ENCODE measurements around the gene CCDC74A.
A peak's percentile ranks its signal among the peaks of the same experiment; 100 is the strongest.
"Not testable (repeated sequence)": the region's sequence is repeated elsewhere in the genome, so short reads cannot be mapped to it uniquely, and the experiment has no call there.

The CCDC74A gene

DNA sequence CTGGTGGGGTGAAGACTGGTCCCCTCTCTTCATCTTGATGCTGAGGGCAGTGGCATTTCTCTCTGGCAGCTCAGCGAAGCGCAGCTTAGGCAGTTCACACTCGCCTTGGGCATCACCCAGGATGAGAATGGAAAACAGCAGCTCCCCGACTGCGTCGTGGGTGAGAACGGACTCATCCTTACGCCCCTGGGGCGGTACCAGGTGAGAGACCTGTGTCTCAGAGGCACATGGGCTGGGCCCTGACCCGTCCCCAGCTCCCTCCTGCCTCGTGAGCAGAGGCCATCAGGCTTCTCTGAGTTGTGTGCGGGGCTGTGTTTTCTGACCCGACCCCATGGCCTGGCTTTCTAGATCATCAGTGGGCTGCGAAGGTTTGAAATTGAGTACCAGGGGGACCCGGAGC lies 8.2 kb upstream of the CCDC74A start:
- Histone ChIP-seq H3K9me3 (ENCODE audit: severe bottlenecking) (no peaks in the 10 kb centered on the region), H3K27ac (ENCODE audit: poor library complexity, severe bottlenecking) (no peak overlapping the region), H3K27me3 (ENCODE audit: insufficient read depth, poor library complexity, severe bottlenecking) (no peaks in the 10 kb centered on the region), H3K36me3 (ENCODE audit: low read depth) (no peaks in the 10 kb centered on the region), H3K4me3 (ENCODE audit: severe bottlenecking) (no peak overlapping the region), H3K4me1 (ENCODE audit: insufficient read depth, poor library complexity, severe bottlenecking) (no peaks in the 10 kb centered on the region)
- TF ChIP-seq, protein P1, sequence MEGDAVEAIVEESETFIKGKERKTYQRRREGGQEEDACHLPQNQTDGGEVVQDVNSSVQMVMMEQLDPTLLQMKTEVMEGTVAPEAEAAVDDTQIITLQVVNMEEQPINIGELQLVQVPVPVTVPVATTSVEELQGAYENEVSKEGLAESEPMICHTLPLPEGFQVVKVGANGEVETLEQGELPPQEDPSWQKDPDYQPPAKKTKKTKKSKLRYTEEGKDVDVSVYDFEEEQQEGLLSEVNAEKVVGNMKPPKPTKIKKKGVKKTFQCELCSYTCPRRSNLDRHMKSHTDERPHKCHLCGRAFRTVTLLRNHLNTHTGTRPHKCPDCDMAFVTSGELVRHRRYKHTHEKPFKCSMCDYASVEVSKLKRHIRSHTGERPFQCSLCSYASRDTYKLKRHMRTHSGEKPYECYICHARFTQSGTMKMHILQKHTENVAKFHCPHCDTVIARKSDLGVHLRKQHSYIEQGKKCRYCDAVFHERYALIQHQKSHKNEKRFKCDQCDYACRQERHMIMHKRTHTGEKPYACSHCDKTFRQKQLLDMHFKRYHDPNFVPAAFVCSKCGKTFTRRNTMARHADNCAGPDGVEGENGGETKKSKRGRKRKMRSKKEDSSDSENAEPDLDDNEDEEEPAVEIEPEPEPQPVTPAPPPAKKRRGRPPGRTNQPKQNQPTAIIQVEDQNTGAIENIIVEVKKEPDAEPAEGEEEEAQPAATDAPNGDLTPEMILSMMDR (IDR thresholded peaks at IDR 0.05; ENCODE audit: poor library complexity, severe bottlenecking) = no peak
- no peak for ATAC-seq (ENCODE audit: low read depth)
- DNase-seq (ENCODE audit: low spot score) = no peak

DNA sequence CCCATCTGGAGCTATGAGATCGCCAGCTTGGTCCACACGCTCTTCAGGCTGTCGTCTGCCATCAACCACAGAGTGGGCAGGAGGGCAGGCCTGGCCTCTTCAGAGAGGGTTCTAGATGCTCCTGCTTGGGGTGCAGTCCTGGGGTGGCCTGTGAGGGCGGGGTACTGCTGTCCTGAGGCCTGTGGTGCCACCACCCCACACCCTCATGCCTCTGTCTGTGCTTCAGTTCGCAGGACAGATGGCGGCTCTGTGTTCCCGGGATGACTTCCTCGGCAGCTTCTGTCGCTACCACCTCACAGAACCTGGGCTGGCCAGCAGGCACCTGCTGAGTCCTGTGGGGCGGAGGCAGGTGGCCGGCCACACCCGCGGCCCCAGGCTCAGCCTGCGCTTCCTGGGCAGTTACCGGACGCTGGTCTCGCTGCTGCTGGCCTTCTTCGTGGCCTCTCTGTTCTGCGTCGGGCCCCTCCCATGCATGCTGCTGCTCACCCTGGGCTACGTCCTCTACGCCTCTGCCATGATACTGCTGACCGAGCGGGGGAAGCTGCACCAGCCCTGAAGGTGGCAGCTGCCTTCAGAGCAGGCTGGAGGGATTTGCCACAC lies 7.7 kb upstream of the CCDC74A start:
- H3K27me3 ChIP-seq (ENCODE audit: insufficient read depth, poor library complexity, severe bottlenecking); DNase-seq (ENCODE audit: low spot score); H3K4me3 ChIP-seq (ENCODE audit: severe bottlenecking); H3K27ac ChIP-seq (ENCODE audit: poor library complexity, severe bottlenecking); ATAC-seq (ENCODE audit: low read depth); H3K36me3 ChIP-seq (ENCODE audit: low read depth); H3K9me3 ChIP-seq (ENCODE audit: severe bottlenecking); H3K4me1 ChIP-seq (ENCODE audit: insufficient read depth, poor library complexity, severe bottlenecking): not testable (repeated sequence)

DNA sequence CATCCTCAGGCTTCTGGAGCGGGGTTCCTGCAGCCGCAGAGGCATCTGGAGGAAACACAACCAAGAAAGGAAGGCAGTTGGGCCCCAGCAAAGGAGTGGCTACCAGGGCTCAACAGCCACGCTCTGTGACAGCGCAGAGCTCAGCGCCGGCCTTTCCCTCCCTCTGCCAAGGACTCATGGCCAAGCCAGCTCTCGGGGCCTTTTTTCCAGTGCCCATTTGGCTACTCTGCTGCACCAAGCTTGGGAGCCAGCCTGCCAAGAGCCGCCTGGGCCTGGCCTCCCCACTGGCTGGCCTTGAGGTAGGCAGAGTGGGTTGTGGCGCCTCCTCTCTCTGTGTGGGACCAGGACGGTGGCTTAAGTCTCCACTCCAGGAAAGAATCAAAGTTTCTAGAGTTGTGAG lies 7.2 kb upstream of the CCDC74A start:
- H3K9me3 ChIP-seq (ENCODE audit: severe bottlenecking) = no peaks in the 10 kb centered on the region
- DNase-seq (ENCODE audit: low spot score) (no peak), ATAC-seq (ENCODE audit: low read depth) (no peak)
- no peaks in the 10 kb centered on the region for H3K36me3 ChIP-seq (ENCODE audit: low read depth)
- no peaks in the 10 kb centered on the region for H3K4me1 ChIP-seq (ENCODE audit: insufficient read depth, poor library complexity, severe bottlenecking)
- H3K27ac ChIP-seq (ENCODE audit: poor library complexity, severe bottlenecking) = no peak overlapping the region
- no peak overlapping the region for H3K4me3 ChIP-seq (ENCODE audit: severe bottlenecking)
- TF ChIP-seq, protein P1 (IDR thresholded peaks at IDR 0.05; ENCODE audit: poor library complexity, severe bottlenecking) = no peak
- no peaks in the 10 kb centered on the region for H3K27me3 ChIP-seq (ENCODE audit: insufficient read depth, poor library complexity, severe bottlenecking)

DNA sequence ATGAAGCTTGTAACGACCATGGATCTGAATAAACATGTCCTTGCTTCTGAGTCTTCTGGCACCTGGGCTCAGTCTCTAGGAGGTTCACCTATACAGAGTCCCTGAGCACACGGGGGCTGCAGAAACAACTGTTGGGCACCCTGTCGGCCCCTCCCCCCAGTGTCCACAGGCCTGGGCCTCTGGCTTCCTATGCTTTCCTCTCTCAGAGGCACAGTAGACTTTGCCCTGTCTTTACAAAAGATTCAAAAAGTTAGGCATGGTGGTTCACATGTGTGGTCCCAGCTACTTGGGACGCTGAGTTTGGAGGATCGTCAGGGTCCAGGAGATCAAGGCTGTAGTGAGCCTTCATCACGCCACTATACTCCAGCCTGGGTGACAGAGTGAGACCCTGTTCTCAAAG lies 6.2 kb upstream of the CCDC74A start:
- not testable (repeated sequence) for DNase-seq (ENCODE audit: low spot score); H3K9me3 ChIP-seq (ENCODE audit: severe bottlenecking); H3K36me3 ChIP-seq (ENCODE audit: low read depth); H3K27ac ChIP-seq (ENCODE audit: poor library complexity, severe bottlenecking); ATAC-seq (ENCODE audit: low read depth); H3K4me1 ChIP-seq (ENCODE audit: insufficient read depth, poor library complexity, severe bottlenecking); H3K4me3 ChIP-seq (ENCODE audit: severe bottlenecking); H3K27me3 ChIP-seq (ENCODE audit: insufficient read depth, poor library complexity, severe bottlenecking)

DNA sequence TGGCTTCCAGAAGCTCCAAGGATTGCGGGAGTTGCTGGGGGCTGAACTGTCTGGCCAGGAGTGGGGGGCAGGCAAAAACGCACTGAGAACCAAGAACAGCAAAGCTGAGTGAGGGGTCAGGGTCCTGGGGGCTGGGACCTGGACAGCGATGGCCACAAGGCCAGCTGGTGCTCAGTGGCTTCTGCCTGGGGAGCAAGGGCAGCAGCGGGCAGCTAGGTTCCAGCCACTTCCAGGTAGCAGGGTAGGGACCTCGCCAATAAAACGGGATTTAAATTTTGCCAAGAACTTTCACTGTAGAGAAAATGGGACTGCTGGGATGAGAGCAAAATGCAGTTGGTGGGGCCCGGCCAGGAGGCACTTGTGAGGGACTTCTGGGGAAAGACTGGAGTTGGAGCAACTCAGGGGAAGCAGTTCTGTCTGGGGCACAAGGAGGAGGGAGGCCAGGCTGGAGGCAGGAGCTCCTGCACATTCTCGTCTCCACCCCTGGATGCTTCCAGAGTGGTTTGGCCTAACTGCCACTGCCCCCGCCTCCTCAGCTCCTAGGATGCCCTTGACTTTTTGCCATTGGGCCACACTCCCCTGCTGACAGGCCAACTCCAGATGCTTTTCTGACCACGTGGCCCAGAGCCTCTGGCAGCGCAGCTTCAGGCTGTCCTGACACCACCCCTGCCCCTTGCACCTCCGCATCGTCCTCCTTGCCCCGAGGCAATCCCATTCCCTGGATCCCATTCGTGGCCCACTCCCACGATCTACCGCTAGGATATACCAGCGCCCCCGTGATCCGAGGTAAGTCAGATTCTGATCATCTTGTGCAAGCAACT lies 5.5 kb upstream of the CCDC74A start:
- TF ChIP-seq, protein P1 (IDR thresholded peaks at IDR 0.05; ENCODE audit: poor library complexity, severe bottlenecking) = no peak
- no peaks in the 10 kb centered on the region for H3K4me1 ChIP-seq (ENCODE audit: insufficient read depth, poor library complexity, severe bottlenecking)
- ATAC-seq (ENCODE audit: low read depth) (0 out of 3 replicates have a peak, but pooled peaks have one; percentile 12), DNase-seq (ENCODE audit: low spot score) (no peak)
- H3K9me3 ChIP-seq (ENCODE audit: severe bottlenecking) = no peaks in the 10 kb centered on the region
- H3K27me3 ChIP-seq (ENCODE audit: insufficient read depth, poor library complexity, severe bottlenecking) = no peaks in the 10 kb centered on the region
- H3K27ac ChIP-seq (ENCODE audit: poor library complexity, severe bottlenecking) = no peak overlapping the region
- no peak overlapping the region for H3K4me3 ChIP-seq (ENCODE audit: severe bottlenecking)
- H3K36me3 ChIP-seq (ENCODE audit: low read depth) = no peaks in the 10 kb centered on the region

DNA sequence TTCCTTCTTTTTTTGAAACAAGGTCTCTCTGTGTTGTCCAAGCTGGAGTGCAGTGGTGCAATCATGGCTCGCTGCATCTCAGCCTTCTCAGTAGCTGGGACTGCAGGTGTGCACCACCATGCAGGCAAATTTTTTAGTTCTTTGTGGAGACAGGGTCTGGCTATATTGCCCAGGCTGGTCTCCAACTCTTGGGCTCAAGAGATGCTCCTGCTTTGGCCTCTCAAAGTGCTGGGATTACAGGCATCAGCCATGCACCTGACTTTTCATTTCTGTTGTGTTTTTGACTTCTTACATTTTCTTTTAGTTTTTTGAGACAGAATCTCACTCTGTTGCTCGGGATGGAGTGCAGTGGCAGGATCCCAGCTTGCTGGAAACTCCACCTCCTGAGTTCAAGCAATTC lies 2.4 kb upstream of the CCDC74A start:
- not testable (repeated sequence) for H3K27me3 ChIP-seq (ENCODE audit: insufficient read depth, poor library complexity, severe bottlenecking); H3K27ac ChIP-seq (ENCODE audit: poor library complexity, severe bottlenecking); DNase-seq (ENCODE audit: low spot score); H3K4me3 ChIP-seq (ENCODE audit: severe bottlenecking); H3K9me3 ChIP-seq (ENCODE audit: severe bottlenecking); H3K4me1 ChIP-seq (ENCODE audit: insufficient read depth, poor library complexity, severe bottlenecking); ATAC-seq (ENCODE audit: low read depth); H3K36me3 ChIP-seq (ENCODE audit: low read depth)

DNA sequence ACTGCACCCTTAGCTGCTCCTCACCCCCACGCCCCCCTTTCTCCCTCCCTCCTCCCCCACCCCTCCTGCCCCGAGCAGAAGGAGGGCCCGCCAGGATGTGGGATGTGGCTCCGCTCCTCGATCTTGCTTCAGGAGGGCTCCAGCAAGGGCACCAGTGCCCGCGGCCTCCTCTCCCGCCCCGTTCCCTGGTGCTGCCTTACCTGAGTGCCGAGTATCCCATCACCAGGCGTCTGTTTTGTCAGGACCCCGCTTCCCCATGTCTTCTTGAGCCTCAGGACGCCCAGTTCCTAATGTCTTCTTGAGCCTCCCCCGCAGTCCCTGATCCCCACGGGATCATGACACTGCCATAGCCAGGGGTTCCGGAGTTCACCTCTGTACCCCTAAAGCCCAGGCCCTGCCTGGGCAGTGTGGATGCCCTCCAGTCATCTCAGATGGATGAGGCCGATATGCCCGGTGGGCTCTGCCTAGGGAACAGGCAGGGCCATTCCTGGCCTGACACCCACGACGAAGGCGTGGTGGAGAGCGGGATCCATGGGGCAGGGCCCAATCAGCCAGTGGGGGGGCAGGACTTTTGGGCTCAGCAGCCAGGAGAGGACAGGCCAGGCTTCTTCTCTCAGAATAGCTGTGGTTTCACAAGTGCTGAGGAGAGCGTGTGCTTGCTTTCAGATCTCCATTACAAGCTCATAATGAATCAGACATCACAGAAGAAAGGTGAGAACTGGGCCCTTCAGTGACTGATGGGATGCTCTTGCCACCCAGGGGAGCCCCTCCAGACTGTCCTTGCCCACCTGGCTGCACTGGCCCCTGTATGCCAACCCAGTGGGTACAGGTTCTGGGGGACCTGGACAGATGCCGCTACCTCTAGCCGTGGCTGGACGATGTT lies 1.5 kb downstream of the CCDC74A start:
- DNase-seq (ENCODE audit: low spot score); H3K9me3 ChIP-seq (ENCODE audit: severe bottlenecking); H3K4me3 ChIP-seq (ENCODE audit: severe bottlenecking); H3K36me3 ChIP-seq (ENCODE audit: low read depth); H3K4me1 ChIP-seq (ENCODE audit: insufficient read depth, poor library complexity, severe bottlenecking); H3K27ac ChIP-seq (ENCODE audit: poor library complexity, severe bottlenecking); H3K27me3 ChIP-seq (ENCODE audit: insufficient read depth, poor library complexity, severe bottlenecking); ATAC-seq (ENCODE audit: low read depth): not testable (repeated sequence)

DNA sequence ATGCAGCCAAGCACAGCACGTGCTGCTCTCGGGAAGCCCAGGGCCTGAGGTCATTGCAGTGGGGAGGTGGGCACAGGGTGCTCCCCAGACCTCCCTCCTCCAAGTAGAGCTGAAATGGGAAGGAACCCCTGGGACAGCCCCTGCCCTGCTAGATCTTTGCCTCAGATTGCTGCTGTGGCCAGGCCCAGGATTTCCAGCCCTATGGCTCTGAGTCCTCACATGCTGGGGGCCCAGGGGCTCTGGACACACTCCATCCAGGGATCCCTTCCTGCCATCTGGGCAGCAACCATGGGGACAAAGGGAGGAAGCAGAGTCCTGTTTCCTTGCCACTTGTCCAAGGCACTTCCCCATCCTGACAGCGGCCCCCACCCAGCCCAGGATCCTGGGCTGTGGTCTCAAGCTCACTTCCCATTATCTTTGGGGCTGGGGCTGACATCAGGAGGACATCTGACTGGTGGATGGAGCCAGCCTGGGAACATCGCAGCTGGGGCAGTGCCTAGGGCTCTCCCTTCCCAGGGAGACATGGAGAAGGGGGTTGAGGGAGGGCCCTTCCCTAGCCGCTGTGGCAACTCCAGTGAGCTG lies 2.3 kb downstream of the CCDC74A start:
- not testable (repeated sequence) for ATAC-seq (ENCODE audit: low read depth); H3K4me1 ChIP-seq (ENCODE audit: insufficient read depth, poor library complexity, severe bottlenecking); H3K9me3 ChIP-seq (ENCODE audit: severe bottlenecking); H3K27me3 ChIP-seq (ENCODE audit: insufficient read depth, poor library complexity, severe bottlenecking); DNase-seq (ENCODE audit: low spot score); H3K27ac ChIP-seq (ENCODE audit: poor library complexity, severe bottlenecking); H3K4me3 ChIP-seq (ENCODE audit: severe bottlenecking); H3K36me3 ChIP-seq (ENCODE audit: low read depth)

Measured in RWPE2 (cell line).